Glutamatergic neuron (in vitro differentiated cells): Measurements from ENCODE around the gene NAA40. TPM values are rescaled to one million over a fixed set of nuclear protein-coding genes. Genes with fewer than 3 reads are reported as not detected.

Source experiments
- DNase-seq: peaks from one replicate; pipeline ENCODE4 v3.0.0; 2022
- H3K27ac Mint-ChIP-seq: one replicate; pipeline ENCODE4 v1.8.0; 2020; ENCODE audit warnings: mild to moderate bottlenecking, mixed read lengths, inconsistent platforms; ENCODE audit not compliant: unreplicated experiment
- H3K27me3 Mint-ChIP-seq: one replicate; pipeline ENCODE4 v1.8.0; 2020; ENCODE audit warnings: mild to moderate bottlenecking, moderate library complexity, mixed read lengths, inconsistent platforms; ENCODE audit not compliant: unreplicated experiment
- H3K36me3 Mint-ChIP-seq: one replicate; pipeline ENCODE4 v1.8.0; 2020; ENCODE audit warnings: mild to moderate bottlenecking, mixed read lengths, inconsistent platforms; ENCODE audit not compliant: unreplicated experiment
- H3K4me1 Mint-ChIP-seq: one replicate; pipeline ENCODE4 v1.8.0; 2020; ENCODE audit warnings: mild to moderate bottlenecking, low read depth, mixed read lengths, inconsistent platforms; ENCODE audit not compliant: unreplicated experiment
- H3K4me3 Mint-ChIP-seq: one replicate; pipeline ENCODE4 v1.8.0; 2020; ENCODE audit warnings: mild to moderate bottlenecking, mixed read lengths, inconsistent platforms; ENCODE audit not compliant: unreplicated experiment
- H3K9me3 Mint-ChIP-seq: one replicate; pipeline ENCODE4 v1.8.0; 2020; ENCODE audit warnings: mild to moderate bottlenecking, moderate library complexity, mixed read lengths, inconsistent platforms; ENCODE audit not compliant: unreplicated experiment
- CTCF ChIP-seq: fragments of 200-600 bp; sonication (generic); IDR thresholded peaks from one replicate; pipeline ENCODE4 v1.5.0; 2021; ENCODE audit not compliant: partially characterized antibody, unreplicated experiment
- total RNA-seq: library from RNA; stranded (reverse); fragmentation: NEBNext Ultra II Directional; extraction: Animal tissue kit (Norgen Biotek cat#: 25700); gene quantifications from one replicate; pipeline ENCODE4 v1.2.1, GENCODE V29; 2021; ENCODE audit not compliant: unreplicated experiment

The NAA40 gene
- total RNA-seq, 1 donor from 2014 or later, result 68.0 TPM

GRCh38 chr11:63923319-63923718 is 15.5 kb upstream of the NAA40 start:
- Mint-ChIP-seq H3K27ac (no peak overlapping the region), H3K36me3 (no peaks in the 10 kb centered on the region), H3K4me1 (peaks cover 8% of the 10 kb centered on the region), H3K9me3 (peaks cover 12% of the 10 kb centered on the region), H3K27me3 (peaks cover 17% of the 10 kb centered on the region), H3K4me3 (no peak overlapping the region)
- no peak for TF ChIP-seq CTCF
- no peak for DNase-seq

- Mint-ChIP-seq H3K9me3 (peaks cover 2% of the 10 kb centered on the region), H3K4me3 (no peak overlapping the region), H3K36me3 (no peaks in the 10 kb centered on the region), H3K27me3 (peaks cover 13% of the 10 kb centered on the region), H3K4me1 (peaks cover 3% of the 10 kb centered on the region), H3K27ac (no peak overlapping the region)
- TF ChIP-seq CTCF, result no peak
- DNase-seq, result no peak
Observed at GRCh38 chr11:63929616-63930015, 9.2 kb upstream of the NAA40 start.

GRCh38 chr11:63931045-63931444 is 7.8 kb upstream of the NAA40 start:
- Mint-ChIP-seq H3K27ac (no peak overlapping the region), H3K9me3 (peaks cover 2% of the 10 kb centered on the region), H3K27me3 (peaks cover 14% of the 10 kb centered on the region), H3K4me3 (peak overlapping the region; percentile 53), H3K4me1 (peaks cover 6% of the 10 kb centered on the region), H3K36me3 (no peaks in the 10 kb centered on the region)
- DNase-seq, result no peak
- no peak for TF ChIP-seq CTCF

GRCh38 chr11:63931876-63932275 is 6.9 kb upstream of the NAA40 start:
- no peak overlapping the region for H3K27ac Mint-ChIP-seq
- H3K9me3 Mint-ChIP-seq, result peaks cover 2% of the 10 kb centered on the region
- H3K4me3 Mint-ChIP-seq, result no peak overlapping the region
- no peaks in the 10 kb centered on the region for H3K36me3 Mint-ChIP-seq
- peaks cover 6% of the 10 kb centered on the region for H3K4me1 Mint-ChIP-seq
- no peak for DNase-seq
- TF ChIP-seq CTCF, result no peak
- peaks cover 13% of the 10 kb centered on the region for H3K27me3 Mint-ChIP-seq

- no peak for DNase-seq
- H3K36me3 Mint-ChIP-seq, result no peaks in the 10 kb centered on the region
- no peak overlapping the region for H3K27ac Mint-ChIP-seq
- H3K4me3 Mint-ChIP-seq, result no peak overlapping the region
- H3K9me3 Mint-ChIP-seq, result no peaks in the 10 kb centered on the region
- TF ChIP-seq CTCF, result no peak
- H3K27me3 Mint-ChIP-seq, result peaks cover 12% of the 10 kb centered on the region
- peaks cover 9% of the 10 kb centered on the region for H3K4me1 Mint-ChIP-seq
Observed at GRCh38 chr11:63933459-63933858, 5.3 kb upstream of the NAA40 start.
